Caki2 (cell line): Measurements from ENCODE around the gene CDPF1. TPM values are rescaled to one million over a fixed set of nuclear protein-coding genes. Genes with fewer than 3 reads are reported as not detected.

ENCODE experiments used
- DNase-seq: peaks from one replicate; pipeline ENCODE4 v3.0.0-alpha.2; 2015; ENCODE audit warnings: low read depth
- in situ Hi-C: cut with HindIII; loops from 2 replicates; pipeline ENCODE4 v1.10.0; 2016; ENCODE audit warnings: low sequenced_read_pairs, low pct_unique_long_range_greater_than_20kb, mixed read lengths
- total RNA-seq: library from RNA; depleted of rRNA; stranded (reverse); fragments of >200 nt; shearing (Covaris generic); gene quantifications from 2 replicates; pipeline ENCODE4 v1.2.3, GENCODE V29; 2014; ENCODE audit warnings: low replicate concordance

The CDPF1 gene
- total RNA-seq, 1 experiment from 2014 or later: 31.3 TPM

DNA sequence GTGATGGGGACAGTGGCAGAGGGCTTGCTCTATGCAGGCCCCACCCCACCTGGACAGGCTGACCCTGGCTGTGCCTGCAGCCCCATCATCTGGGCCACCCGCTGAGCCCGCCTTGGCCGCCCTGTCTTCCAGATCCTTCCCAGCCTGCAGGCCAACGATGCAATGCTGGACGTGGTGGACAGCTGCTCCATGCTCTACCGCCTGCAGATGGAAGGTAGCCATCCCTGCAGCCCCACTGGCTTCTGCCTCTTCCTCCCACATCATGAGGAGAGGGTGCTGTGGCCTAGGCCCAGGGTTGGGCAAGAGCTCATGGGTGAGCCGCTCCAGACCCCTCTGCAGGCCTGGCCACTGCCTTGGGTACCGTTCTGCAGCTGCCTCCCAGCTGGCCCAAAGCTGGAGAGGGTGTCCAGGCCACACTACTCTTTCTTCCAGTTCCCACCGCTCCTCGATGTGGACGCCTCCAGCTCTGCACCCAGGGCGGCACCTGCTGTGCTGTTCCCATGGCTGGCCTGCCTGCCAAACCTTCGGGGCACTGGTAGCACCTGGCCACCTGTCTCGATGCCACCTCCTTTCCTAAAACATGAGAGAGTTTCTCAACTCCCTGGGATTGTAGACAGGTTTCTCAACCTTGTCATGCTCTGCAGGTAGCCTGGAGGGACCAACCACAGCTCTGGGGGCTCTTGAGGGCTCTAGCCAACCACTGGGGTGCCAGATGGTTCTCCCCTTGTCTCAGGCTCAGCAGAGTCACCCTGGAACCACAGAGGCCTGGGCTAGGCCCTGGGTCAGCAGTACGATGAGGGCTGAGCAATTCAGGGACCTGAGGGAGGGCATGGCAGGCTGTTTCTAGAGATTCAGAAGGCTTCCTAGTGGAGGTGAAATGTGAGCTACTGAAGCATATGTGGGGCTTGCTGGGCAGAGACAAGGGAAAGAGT lies 37.1 kb upstream of the CDPF1 start:
- no peak for DNase-seq
- in situ Hi-C loops: loop anchor here (25.0 kb wide), 1 partner anchor 275 kb away; no protein-coding TSS in a partner anchor

- no peak for DNase-seq
- in situ Hi-C loops: loop anchor here (25.0 kb wide), 1 partner anchor 274 kb away; no protein-coding TSS in a partner anchor
Observed at GRCh38 chr22:46286006-46286405, 35.9 kb upstream of the CDPF1 start.

GRCh38 chr22:46281866-46282678 lies 32.0 kb upstream of the CDPF1 start:
- in situ Hi-C loops: loop anchor here (25.0 kb wide), 1 partner anchor 270 kb away; no protein-coding TSS in a partner anchor
- no peak for DNase-seq

- in situ Hi-C loops: loop anchor here (25.0 kb wide), 1 partner anchor 269 kb away; no protein-coding TSS in a partner anchor
Observed at GRCh38 chr22:46280999-46281623, 31.0 kb upstream of the CDPF1 start.

DNA sequence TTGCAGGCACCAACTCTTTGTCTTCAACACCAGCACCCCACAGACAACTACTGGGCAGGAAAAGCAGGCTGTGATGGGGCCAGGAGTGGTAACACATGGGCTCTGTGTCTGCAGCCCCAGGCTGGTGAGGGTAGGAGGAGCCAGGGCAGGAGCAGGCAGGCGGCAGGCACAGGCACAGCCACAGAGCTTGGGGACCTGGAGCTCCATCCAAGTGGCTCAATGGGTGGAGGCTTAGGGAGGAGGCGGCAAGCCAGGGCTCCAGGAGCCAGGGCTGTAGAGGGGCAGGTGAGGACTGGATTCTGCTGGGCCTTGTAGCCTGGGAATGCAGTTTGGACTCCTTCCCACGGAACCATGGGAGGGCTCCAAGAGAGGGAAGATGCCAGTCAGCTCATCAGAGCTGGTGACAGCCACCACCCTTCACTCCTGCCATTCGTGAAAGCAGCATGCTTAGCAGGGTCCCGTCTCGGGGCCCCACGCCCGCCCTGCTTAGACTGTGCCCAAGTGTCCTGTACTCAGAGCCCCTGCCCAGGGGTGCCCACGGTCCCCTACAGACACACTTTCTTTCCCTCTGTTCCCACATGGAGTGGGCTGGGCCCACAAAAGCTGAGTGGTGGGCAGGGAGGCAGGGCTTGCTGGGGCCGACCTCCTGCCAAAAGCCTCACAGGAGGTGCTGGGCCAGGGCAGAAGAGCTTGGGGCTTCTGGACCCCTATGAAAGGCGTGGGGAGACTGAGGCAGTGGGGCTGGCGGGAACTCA lies 30.1 kb upstream of the CDPF1 start:
- DNase-seq: no peak
- in situ Hi-C loops: loop anchor here (25.0 kb wide), 1 partner anchor 268 kb away; no protein-coding TSS in a partner anchor

More at GRCh38 chr22:46280999-46281623, 31.0 kb upstream of the CDPF1 start:
- DNase-seq: no peak

DNA sequence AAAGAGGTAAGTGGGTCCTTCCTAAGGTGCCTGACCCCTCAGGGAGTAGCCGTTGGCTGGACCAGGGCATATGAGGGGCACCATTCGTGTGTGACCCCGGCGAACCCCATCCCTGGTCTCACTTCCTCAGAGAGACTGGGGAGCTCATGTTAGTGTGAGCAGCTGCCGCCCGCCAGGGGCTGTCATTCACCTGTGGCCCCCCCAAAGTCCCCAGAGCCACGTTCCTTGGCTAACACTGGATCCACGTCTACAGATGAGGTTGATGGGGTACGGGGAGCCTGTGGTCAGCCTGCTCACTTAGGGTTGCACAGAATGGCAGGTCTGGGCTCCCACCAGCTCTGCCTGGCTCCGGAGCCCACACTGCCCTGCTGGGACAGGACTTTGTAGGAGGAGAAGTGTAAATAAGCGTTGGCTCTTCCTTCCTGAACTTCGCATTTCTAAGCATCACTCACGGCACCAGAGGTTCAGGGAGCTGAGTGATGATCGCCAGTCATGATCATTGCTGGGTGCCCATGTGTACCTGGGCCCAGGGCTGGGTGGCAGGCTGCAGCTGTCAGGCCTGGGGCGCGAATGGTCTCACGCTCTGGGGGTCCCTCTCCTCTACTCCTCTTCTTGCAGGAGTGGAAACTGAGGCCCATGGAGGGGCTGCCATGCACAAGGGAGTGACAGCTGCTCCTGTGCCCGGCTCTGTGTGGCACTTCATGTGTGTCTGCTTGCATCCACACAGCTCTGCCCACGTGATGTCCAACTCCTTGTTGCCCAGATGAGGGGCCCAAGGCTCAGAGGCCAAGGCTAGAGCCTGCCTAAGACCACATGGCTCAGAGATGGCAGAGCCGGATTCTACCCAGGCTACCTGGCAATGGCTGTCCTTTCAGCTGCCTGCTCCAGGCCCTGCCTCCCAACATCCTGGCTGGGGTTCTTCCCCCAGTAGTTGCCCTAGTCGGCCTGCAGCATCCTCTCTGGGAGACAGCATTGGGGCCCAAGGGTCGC lies 28.9 kb upstream of the CDPF1 start:
- in situ Hi-C loops: loop anchor here (25.0 kb wide), 1 partner anchor 267 kb away; no protein-coding TSS in a partner anchor
- no peak for DNase-seq

- no peak for DNase-seq
- in situ Hi-C loops: loop anchor here (25.0 kb wide), 1 partner anchor 264 kb away; no protein-coding TSS in a partner anchor
Observed at GRCh38 chr22:46276563-46276962, 26.5 kb upstream of the CDPF1 start.

DNA sequence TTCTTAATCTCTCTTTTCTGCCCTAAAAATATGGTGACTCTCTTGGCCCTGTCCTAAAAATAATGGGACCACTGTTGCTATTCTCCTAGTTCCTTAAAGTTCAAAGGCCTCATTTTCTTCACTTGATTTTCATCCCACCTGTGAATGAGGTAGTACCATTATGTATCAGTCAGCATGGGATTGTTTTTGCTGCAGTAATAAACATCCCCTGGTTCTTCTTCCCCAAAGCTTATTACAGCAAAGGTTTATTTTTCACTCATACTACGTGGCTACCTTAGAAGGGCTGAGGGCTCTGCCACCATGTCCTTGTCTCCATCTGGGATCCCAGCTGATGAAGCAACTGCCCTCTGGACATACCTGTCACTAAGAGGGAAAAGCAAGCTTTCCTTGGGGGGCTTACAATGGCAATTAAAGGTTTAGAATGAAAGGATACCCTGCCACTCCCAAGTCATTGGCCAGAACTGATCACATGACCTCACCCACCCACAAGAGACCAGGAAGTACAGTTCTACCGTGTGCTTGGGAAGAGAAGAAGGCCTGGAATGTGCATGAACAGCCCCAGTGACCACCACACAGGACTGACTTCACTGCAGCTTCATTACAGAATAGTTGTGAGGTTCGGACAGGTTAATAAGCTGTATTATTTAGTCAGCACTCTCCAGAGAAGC lies 25.5 kb upstream of the CDPF1 start:
- in situ Hi-C loops: loop anchor here (25.0 kb wide), 1 partner anchor 263 kb away; no protein-coding TSS in a partner anchor
- no peak for DNase-seq

DNA sequence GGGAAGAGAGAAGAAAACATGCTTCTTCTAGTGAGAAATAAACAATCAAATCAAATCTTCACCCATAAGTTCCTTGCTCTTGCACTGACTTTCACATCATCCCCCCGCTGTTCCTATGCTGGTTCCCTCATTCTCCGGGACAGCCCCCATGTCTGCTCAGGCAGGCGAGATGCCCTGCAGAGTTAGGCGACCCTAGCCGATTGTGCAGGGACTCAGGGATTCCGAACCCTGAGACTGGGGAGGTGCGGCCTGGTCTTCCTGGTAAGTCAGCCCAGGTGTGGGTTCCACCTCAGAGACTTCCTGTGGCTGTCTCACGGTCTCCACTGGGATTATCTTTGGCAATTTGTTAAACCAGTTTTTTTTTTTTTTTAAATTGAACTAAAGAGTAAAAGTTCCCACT lies 24.3 kb upstream of the CDPF1 start:
- in situ Hi-C loops: loop anchor here (25.0 kb wide), 1 partner anchor 137 kb away; no protein-coding TSS in a partner anchor
- DNase-seq: no peak

DNA sequence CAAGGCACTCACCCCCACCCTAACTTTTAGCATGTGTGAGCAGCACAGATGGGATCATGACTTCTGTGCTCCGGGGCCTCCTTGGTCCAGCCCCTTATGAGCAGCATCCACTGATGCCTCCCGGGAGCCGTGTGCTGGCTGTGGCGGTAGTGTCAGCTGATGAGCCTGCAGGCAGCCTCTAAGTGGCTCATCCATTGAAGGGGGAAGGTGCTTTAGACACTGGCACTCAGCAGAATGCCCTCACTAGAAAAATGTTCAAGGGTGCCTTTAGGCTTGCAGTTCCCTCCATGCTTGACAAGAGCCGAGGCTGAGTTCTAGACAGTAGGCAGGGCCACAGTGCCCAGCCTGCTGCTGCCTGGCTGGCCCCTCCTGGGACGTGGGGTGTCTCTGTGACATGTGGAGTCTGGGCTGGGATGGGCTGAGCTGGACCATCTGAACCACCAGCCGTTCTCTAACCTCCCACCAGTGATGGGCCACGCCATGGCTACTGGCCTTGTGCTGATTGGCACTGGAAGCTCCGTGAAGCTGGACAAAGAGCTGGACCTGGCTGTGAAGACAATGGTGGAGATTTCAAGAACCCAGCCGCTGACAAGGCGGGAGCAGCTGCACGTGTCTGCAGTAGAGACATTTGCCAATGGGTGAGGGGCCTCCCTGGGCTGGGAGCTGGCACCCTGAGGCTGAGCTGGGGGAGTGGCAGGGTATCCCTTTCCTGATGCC lies 23.5 kb upstream of the CDPF1 start:
- DNase-seq: no peak
- in situ Hi-C loops: loop anchor here (25.0 kb wide), 1 partner anchor 136 kb away; no protein-coding TSS in a partner anchor

DNA sequence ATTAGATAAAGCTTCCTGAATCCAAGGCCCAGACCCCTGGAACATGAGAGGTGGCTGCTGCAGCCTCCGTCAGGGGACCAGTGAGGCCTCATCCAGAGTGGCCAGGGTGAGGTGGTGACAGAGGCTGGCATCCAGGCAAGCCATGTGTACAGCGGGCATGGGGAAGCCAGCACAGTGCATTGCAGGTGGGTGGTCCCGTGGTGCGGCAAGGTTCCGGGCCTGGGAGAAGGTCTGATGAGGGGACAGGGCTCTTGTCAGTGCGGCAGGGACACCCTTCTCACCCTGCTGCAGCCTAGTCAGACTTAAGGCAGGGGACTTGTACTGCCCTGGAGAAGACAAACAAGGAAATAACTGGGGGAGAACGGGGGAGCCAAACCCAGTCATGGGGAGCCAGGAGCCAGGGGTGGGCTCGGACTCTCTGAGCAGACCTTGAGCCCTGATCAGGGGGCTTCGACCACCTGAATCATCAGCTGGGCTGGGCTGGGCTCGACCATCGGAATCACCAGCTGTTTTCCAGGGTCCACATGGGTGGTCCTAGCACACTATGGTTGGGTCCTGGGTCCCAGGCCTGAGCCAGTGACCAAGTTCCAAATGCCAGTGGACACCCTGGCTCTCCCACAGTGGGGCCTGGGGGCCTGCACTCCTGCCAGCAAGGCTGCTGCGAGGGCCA lies 22.8 kb upstream of the CDPF1 start:
- in situ Hi-C loops: loop anchor here (25.0 kb wide), 1 partner anchor 136 kb away; no protein-coding TSS in a partner anchor
- no peak for DNase-seq

GRCh38 chr22:46272196-46272595 lies 22.1 kb upstream of the CDPF1 start:
- in situ Hi-C loops: loop anchor here (25.0 kb wide), 1 partner anchor 135 kb away; no protein-coding TSS in a partner anchor
- no peak for DNase-seq

DNA sequence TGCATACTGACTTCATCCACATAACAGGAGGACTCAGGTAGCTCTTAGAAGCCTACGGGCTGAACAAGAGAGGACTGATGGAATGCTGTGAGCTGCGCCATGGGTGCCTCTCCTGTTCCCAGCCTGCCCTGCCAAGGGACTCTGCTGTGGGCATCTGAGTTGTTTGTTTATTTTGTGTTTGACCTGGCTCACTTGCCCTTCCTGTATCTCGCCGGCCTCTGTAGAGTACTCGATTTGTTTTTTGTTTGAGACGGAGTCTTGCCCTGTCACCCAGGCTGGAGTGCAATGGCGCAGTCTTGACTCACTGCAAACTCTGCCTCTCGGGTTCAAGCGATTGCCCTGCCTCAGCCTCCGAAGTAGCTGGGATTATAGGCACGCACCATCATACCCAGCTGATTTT lies 19.5 kb upstream of the CDPF1 start:
- in situ Hi-C loops: loop anchor here (25.0 kb wide), 1 partner anchor 132 kb away; no protein-coding TSS in a partner anchor
- DNase-seq: no peak

DNA sequence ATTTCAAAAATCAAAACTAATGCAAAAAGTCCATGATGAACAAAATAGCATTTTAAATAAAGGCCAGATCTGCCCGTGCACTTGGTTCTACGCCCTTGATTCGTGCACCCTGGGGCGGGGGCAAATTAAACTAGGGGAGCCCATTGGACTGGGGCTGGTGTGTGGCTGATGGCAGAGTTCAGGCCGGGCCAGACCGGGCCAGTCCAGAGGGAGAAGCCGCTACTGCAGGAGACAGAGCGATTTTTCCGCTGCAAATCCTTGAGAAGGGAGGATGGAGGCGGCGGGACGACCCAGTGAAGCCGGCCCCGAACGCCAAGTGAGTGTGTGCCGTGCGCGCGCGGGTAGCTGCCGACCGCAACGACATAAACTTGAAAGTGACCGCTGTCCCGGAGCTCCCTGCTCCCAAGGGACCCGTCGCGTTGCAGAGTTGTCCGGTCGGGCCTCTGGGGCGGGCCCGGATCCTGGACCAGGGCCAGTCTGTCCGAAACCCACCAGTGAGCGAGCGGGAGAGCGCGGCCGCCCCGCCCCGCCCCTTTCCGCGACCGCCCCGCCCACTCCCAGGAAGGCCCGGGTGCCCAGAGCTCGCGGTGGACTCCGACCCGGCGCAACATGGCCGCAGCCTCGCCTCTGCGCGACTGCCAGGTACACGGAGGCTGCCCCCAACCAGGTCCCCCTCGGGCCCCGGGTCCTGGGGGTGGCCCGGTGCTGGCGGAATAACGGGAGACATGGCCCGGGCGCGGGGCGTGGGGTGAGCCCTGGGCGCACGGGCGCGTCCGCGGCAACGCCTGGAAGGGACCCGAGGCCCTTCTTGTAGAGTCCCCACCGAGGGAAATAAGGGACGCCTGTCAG lies 17.6 kb upstream of the CDPF1 start, which contains the start of gene TTC38:
TSS of gene TTC38 (plus strand) at position 578 of the 849 bp plus-strand sequence. CDS start at position 610, 32 bp downstream.
- peak; percentile 86 for DNase-seq
- in situ Hi-C loops: loop anchor here (25.0 kb wide), 1 partner anchor 130 kb away; no protein-coding TSS in a partner anchor
